Ureter (tissue), 1 donor: Measurements from ENCODE around the gene SMIM1. TPM values are rescaled to one million over a fixed set of nuclear protein-coding genes. Genes with fewer than 3 reads are reported as not detected.
"Not testable (repeated sequence)": the region's sequence is repeated elsewhere in the genome, so short reads cannot be mapped to it uniquely, and the experiment has no call there.

ENCODE experiments used
- DNase-seq: peaks from one replicate; pipeline ENCODE4 v3.0.0-alpha.2; 2020; ENCODE audit warnings: low spot score
- total RNA-seq: library from RNA; stranded (reverse); gene quantifications from one replicate; pipeline ENCODE4 v1.2.4, GENCODE V29; 2023
- donor health status: DM: yes; HTN: yes; CAD: no.

Gene SMIM1
- total RNA-seq, 1 donor from 2014 or later: 9.6 TPM

- no peak for DNase-seq
Observed at GRCh38 chr1:3736708-3737107, 35.8 kb upstream of the SMIM1 start.

DNA sequence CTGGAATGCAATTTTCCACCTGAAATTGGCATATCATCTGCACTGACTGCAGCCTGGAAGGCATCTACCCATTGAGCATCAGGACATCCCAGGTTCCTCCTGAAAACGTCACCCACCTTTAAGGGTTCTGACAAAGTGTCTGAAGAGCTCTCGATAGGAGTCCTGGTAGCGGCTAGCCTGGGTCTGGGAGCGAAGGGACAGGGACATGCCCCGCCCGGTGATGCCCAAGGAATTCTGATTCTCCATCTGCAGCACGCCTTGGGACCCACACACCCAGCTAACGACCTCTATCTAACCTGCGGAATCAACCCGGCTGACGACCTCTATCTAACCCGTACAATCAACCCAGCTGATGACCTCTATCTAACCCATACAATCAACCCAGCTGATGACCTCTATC lies 33.6 kb upstream of the SMIM1 start:
- no peak for DNase-seq

GRCh38 chr1:3740042-3740441 lies 32.5 kb upstream of the SMIM1 start:
- DNase-seq: no peak

DNA sequence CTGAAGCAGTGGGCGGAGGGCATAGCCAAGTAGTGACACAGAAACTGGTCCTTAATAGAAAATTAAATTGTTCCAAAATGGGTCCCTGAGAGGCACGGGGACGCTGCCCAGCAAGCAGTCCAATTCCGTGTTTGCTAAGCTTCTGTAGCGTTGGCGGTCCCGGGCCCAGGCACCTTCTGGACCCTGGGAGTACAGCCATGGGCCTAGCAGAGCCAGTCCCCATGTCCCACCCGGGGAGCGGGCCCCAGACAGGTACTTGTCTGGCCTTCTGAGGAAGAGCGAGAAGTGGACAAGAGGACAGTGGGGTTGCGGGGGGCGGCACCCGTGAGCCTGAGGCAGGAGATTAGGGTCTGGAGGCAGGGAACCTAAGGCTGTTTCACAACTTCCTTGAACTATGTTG lies 31.8 kb upstream of the SMIM1 start:
- no peak for DNase-seq

DNA sequence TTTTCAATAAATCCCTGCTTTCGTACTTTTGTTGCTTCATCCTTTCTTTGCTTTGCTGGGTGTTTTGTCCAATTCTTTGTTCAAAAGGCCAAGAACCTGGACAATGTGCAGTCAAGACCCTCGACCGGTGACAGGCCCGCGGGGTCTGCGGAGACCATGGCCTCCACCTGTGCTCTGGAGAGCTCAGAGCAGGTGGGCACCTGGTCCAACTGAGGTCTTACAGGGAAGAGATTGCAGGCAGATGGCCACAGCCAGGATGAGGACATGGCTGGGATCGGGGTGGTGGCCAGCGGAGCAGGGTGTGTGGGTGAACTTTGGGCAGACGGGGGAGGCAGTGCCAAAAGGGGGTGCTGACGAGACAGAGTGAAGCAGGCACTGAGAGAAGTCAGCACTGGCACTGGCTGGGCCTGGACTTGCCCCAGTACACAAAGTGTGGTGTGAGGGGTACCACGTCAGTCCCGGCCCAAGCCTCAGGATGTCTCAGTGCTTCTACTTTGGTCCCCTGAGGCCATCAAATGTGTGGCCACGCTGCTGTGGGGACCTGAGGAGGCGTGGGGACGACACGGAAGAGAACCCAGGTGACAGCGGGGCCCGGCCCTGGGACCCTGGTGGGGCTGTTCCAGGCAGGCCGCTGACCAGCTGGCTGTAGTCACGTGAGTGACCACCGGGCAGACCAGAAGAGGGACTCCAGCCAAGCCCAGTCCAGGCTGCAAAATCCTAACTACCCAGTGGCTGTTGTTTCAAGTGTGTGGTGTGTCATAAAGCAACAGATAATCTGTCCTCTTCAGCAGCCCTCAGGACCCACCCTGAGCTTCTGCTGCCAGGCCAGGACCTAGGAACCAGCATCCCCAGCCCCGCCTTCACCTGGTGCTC lies 30.7 kb upstream of the SMIM1 start:
- DNase-seq: no peak

DNA sequence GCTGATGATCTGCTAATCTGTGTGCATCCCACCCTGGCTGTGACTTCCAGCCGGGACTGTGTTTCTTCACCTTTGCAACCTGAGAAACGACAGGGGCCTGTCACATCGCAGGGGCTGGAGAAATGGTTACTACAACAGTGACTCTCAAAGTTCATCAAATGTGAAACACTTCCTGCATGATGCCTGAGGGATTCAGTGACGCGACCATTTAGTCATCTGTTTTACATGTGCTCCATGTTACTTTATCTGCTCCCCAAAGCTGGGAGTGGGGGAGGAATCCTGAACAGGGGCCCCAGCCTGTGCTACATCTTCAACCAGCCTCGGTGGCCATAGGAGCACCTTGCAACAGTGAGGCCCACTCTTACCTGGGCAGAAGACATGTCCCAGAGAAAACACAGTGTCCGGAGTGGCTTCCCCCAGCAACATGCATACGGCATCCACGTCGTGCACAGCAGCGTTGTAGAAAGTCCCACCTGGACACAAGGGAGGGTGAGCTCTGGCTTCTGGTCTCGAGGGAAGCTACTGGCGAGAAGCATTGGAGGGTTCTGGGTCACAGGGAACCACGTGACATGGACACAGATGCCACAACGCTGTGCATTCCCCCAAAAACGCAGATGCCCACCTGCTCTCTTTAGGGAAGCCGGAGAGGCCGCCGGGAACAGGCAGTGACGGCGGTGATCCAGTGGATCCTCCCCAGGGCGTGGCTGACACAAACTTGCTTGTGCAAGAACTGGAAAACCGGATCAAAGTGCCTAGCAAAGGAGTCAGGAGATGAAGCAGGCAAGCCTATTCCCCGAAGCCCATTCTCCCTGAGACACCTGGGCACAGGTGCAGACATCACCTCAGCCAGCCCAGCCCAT lies 29.9 kb upstream of the SMIM1 start:
- no peak for DNase-seq

DNA sequence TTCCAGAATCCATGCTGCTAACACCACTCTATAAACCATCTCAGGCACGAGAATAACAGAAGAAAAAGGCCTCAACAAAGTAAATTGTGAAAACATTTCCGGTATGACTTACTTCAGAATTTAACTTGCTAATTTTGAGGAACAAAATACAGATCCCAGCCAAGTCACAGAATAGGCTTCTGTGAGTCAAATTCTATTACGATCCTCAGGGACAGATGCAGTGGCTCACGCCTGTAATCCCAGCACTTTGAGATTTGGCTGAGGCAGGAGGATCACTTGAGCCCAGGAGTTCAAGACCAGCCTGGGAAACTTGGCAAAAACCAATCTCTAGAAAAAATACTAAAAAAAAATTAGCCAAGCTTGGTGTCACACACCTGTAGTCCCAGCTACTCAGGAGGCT lies 29.1 kb upstream of the SMIM1 start:
- DNase-seq: no peak

DNA sequence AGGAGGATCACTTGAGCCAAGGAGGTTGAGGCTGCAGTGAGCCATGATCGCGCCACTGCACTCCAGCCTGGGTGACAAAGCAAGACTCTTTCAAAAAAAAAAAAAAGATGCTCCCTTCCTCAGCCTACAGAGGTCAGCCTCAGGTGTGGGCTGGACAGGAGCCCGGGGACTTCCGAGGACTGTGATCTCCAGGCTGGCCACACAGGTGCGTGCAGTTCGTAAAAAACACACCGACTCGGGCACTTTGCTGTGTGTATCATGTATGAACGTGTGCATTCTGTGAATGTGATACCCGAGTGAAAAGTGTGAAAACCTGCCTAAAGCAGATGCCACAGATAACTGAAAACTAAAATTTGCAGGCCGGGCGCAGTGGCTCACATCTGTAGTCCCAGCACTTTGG lies 28.7 kb upstream of the SMIM1 start:
- no peak for DNase-seq

DNA sequence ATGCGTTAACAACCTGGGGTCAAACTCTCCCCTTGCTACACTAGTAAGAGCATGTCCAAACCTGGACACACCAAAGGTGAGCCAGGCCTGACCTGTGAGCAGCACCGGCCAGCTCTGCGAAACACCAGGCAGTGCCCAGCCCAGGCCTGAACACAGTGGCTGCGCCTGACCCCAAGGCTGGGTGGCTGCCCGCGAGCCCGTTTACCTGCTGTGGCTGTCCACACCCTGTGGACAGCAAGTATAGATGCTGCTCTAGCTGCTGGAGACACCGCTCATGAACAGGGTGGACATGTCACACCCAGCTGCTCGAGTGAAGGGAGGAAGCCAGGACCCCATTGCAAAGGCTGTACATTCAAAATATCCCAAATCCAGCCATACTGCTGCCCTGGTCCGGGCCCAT lies 27.9 kb upstream of the SMIM1 start:
- DNase-seq: no peak

- DNase-seq: no peak
Observed at GRCh38 chr1:3745071-3745470, 27.5 kb upstream of the SMIM1 start.

DNA sequence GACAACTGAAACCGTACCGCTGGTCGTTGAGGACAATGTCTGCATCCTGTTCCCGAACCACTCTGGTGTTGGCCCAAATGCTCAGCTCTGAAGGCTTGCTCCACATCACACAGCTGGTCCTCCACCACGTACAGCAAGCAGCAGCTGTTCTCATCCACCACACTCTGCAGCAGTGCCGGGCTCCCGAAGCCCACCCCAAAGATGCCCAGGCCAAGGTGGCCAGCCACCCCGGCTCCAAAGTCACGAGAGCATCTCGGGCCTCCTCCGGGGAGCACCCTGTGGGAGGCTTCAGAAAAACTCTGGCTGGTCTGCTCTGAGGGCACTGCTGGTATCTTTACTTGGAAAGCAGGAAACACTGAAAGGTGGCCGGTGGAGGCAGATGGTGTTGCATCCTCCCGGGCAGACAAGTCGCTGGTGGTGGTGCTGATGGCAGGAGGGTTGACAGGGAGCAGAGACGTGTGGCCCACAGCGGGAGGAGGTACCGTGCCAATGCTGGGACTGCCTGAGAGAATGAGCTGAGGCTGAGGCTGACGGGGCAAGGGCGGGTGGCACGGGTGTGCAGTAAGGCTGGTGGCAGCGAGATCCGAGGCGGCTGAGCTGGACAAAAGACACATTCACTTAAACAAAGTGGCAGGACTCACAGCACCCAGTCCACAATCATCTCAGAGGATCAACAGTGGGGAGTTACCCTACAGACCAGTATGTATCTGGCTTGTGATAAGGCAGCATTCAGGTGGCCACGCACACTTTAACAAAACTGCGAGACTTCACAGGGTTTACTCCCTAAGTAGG lies 26.8 kb upstream of the SMIM1 start:
- no peak for DNase-seq

DNA sequence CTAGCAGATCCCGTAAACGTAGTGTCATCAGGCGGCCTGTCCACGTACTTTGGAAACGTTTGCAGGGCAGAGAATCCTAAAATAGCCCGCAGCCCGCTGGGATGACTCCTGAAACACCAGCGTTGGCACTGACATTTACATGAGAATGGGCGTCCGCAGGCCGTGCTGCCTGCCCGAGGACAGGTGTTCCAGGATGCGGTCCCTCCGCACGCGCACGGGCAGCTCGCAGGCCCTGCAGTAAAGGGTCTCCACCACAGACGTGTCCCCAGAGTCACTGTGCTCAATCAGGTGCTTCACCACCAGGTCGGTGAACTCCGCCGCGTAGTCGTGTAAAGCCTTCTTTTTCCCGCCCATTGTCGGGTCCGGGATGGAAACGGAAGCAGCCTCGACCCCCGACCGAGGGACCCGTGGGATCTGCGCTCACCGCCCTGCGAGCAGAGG lies 26.1 kb upstream of the SMIM1 start:
- DNase-seq: no peak

DNA sequence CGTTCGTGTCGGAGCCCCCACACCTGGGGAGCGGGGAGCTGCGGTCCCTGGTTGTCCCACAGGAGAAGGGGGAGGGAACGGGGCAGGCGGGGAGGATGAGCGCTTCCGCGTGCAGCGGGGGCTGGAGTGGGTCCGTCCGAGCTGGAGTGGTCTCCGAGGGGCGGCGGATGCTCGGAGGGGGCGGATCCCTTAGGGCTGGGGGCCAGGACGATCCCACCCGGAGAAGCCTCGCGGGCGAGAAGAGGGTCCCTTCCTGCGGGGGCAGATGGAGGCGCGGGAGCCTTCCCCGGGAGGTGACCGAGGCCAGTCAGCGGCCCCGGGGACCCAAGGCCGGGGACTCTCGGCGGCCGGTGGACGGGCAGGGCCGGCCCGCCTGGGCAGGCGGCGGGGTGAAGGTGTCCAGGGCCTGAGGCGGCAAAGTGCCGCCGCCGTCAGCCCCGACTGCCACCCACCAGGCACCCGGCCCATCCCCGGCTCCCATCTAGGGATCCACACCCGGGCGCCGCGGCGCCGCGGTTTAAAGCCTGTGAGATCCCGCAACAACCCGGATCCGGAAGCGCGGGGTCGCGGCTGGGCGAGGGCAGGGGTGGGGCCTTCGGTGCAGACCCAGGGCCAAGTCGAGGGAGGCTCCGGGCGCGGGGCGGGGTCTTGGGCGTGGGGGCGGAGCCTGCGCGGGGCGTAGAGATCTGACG lies 25.6 kb upstream of the SMIM1 start:
- DNase-seq: peak; percentile 86

DNA sequence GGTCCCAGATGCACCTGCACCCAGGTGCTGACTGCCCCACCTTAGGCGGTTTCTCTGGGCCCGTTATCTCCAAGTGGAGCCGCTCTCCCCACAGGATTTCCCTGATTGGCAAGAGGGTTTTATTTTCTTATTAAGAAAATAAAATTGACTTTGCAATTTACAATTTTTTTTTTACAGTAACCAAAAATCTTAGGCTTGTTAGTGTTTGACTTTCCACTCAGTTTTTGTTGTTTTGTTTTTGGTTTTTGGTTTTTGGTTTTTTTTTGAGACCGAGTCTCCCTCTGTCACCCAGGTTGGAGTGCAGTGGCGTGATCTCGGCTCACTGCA lies 25.1 kb upstream of the SMIM1 start:
- no peak for DNase-seq

- DNase-seq: no peak
Observed at GRCh38 chr1:3747903-3748302, 24.6 kb upstream of the SMIM1 start.

GRCh38 chr1:3748316-3748900 lies 24.1 kb upstream of the SMIM1 start:
- not testable (repeated sequence) for DNase-seq

- no peak for DNase-seq
Observed at GRCh38 chr1:3749512-3749911, 23.0 kb upstream of the SMIM1 start.

DNA sequence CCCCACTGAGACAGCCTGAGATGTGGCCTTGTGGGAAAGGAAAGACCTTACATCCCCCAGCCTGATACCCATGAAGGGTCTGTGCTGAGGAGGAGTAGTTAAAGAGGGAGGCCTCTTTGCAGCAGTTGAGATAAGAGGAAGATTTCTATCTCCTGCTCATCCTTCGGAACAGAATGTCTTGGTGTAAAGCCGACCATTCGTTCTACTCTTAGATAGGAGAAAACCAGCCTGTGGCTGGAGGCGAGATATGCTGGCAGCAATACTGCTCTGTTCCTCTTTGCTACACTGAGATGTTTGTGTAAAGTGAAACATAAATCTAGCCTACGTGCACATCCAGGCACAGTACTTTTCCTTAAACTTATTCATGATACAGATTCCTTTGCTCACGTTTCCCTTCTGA lies 21.8 kb upstream of the SMIM1 start:
- no peak for DNase-seq

- DNase-seq: no peak
Observed at GRCh38 chr1:3752400-3752945, 20.1 kb upstream of the SMIM1 start, which contains the start of gene CCDC27. CCDC27 (plus strand) TSS chr1:3752450; CDS start chr1:3752482, 32 bp downstream.

- no peak for DNase-seq
Observed at GRCh38 chr1:3753656-3754454, 18.7 kb upstream of the SMIM1 start.
